WTC11 (cell line): ENCODE results near the gene NKAIN4. TPM values are rescaled to one million over a fixed set of nuclear protein-coding genes. Genes with fewer than 3 reads are reported as not detected.

Experiments
- ATAC-seq: fragments of 200-7000 bp; cut with Tn5 transposase; 2 replicates; pipeline ENCODE4 v1.10.0; 2021; ENCODE audit warnings: mild to moderate bottlenecking, moderate library complexity
- CTCF ChIA-PET: fragments of 300-600 bp; sonication (Branson Sonifier 250); formaldehyde crosslinking; loops from one replicate; lab custom pipeline; 2021; ENCODE audit warnings: antibody characterized with exemption; lab: Charles Lee
- POLR2A ChIA-PET: fragments of 350-600 bp; sonication (Branson Sonifier 250); formaldehyde crosslinking; loops from one replicate; lab custom pipeline; 2021; ENCODE audit warnings: antibody characterized with exemption; lab: Charles Lee
- DNase-seq: peaks from one replicate; pipeline ENCODE4 v3.0.0; 2021; ENCODE audit warnings: low spot score
- H3K27ac Mint-ChIP-seq: 2 replicates; pipeline ENCODE4 v1.8.0; 2021; ENCODE audit warnings: mixed read lengths
- H3K27me3 Mint-ChIP-seq: 2 replicates; pipeline ENCODE4 v1.8.0; 2021; ENCODE audit warnings: low read depth, mild to moderate bottlenecking, moderate library complexity, mixed read lengths
- H3K36me3 Mint-ChIP-seq: 2 replicates; pipeline ENCODE4 v1.8.0; 2021; ENCODE audit warnings: mixed read lengths
- H3K4me1 Mint-ChIP-seq: 2 replicates; pipeline ENCODE4 v1.8.0; 2022; ENCODE audit warnings: mixed read lengths
- H3K4me3 Mint-ChIP-seq: 2 replicates; pipeline ENCODE4 v1.8.0; 2021; ENCODE audit warnings: mild to moderate bottlenecking, moderate library complexity, mixed read lengths
- H3K9me3 Mint-ChIP-seq: 2 replicates; pipeline ENCODE4 v1.8.0; 2021; ENCODE audit warnings: mixed read lengths
- GTF2I ChIP-seq: fragments of 250-450 bp; sonication (Bioruptor Pico); conservative IDR thresholded peaks from 2 replicates; pipeline ENCODE4 v1.4.0; 2021; ENCODE audit warnings: mild to moderate bottlenecking
- IRF2 ChIP-seq: sonication (generic); formaldehyde crosslinking; IDR thresholded peaks from 2 replicates; pipeline ENCODE4 v1.8.0; 2022; ENCODE audit warnings: low read depth, missing genetic modification reagents, borderline replicate concordance
- JAZF1 ChIP-seq: fragments of 250-450 bp; sonication (Bioruptor Pico); IDR thresholded peaks from 2 replicates; pipeline ENCODE4 v1.9.0; 2021; ENCODE audit warnings: moderate library complexity, mild to moderate bottlenecking, inconsistent platforms
- KAT7 ChIP-seq: sonication (generic); formaldehyde crosslinking; IDR thresholded peaks from 2 replicates; pipeline ENCODE4 v1.8.1; 2023; ENCODE audit warnings: missing genetic modification reagents, mild to moderate bottlenecking, borderline replicate concordance
- NR3C1 ChIP-seq: sonication (generic); formaldehyde crosslinking; conservative IDR thresholded peaks from 2 replicates; pipeline ENCODE4 v1.8.1; 2023; ENCODE audit warnings: low read depth, mild to moderate bottlenecking, missing genetic modification reagents
- SMAD3 ChIP-seq: sonication (generic); formaldehyde crosslinking; IDR thresholded peaks from 2 replicates; pipeline ENCODE4 v1.8.0; 2022; ENCODE audit warnings: missing genetic modification reagents, mild to moderate bottlenecking, borderline replicate concordance
- ZNF416 ChIP-seq: fragments of 250-450 bp; sonication (Bioruptor Pico); IDR thresholded peaks from 2 replicates; pipeline ENCODE4 v1.9.0; 2021; ENCODE audit warnings: mild to moderate bottlenecking, inconsistent platforms
- total RNA-seq: library from RNA; stranded (reverse); gene quantifications from 3 replicates; pipeline ENCODE4 v1.2.3, GENCODE V29; 2021
- TF ChIP-seq, protein P1 (sequence below): sonication (generic); formaldehyde crosslinking; IDR thresholded peaks from 2 replicates; pipeline ENCODE4 v1.8.1; 2022; ENCODE audit warnings: low read depth, missing genetic modification reagents, borderline replicate concordance
- TF ChIP-seq, protein P2 (sequence below): sonication (generic); formaldehyde crosslinking; IDR thresholded peaks from 2 replicates; pipeline ENCODE4 v1.8.0; 2022; ENCODE audit warnings: mild to moderate bottlenecking, missing genetic modification reagents
- TF ChIP-seq, protein P3 (sequence below): sonication (generic); formaldehyde crosslinking; IDR thresholded peaks from 2 replicates; pipeline ENCODE4 v1.8.0; 2023; ENCODE audit warnings: missing genetic modification reagents, mild to moderate bottlenecking, borderline replicate concordance
- TF ChIP-seq, protein P4 (sequence below): sonication (generic); formaldehyde crosslinking; IDR thresholded peaks from 2 replicates; pipeline ENCODE4 v1.8.1; 2023; ENCODE audit warnings: mild to moderate bottlenecking, missing genetic modification reagents, borderline replicate concordance
- TF ChIP-seq, protein P5 (sequence below): sonication (generic); formaldehyde crosslinking; IDR thresholded peaks from 2 replicates; pipeline ENCODE4 v1.8.1; 2022; ENCODE audit warnings: mild to moderate bottlenecking, moderate library complexity, missing genetic modification reagents
- TF ChIP-seq, protein P6 (sequence below): sonication (generic); formaldehyde crosslinking; IDR thresholded peaks from 2 replicates; pipeline ENCODE4 v1.8.0; 2022; ENCODE audit warnings: mild to moderate bottlenecking, missing genetic modification reagents

Gene NKAIN4
- total RNA-seq, 1 experiment from 2014 or later: 7.2 TPM

DNA sequence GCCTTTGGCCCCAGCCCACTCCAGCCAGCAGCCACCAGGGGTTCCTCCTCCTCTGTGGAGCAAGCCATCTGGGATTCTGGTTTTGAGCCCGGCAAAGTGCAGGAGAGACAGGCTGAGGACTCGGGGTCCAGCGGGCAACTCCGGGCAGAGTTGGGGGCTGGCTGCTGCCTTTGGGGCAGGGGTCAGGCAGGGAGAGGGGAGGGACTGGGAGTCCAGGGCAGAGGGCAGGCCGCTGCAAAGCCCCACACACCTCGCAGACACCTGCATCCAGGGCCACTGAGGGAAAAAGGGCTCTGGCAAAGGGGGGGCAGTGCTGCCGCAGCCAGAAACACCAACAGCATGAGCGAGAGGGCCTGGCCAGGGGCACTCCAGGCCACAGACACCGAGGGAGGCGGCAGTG, 9.8 kb downstream of the NKAIN4 start:
- no peak for TF ChIP-seq IRF2 (CRISPR knock-in tag)
- no peak for TF ChIP-seq JAZF1 (CRISPR knock-in tag)
- TF ChIP-seq ZNF416 (CRISPR knock-in tag): no peak
- TF ChIP-seq, protein P1, sequence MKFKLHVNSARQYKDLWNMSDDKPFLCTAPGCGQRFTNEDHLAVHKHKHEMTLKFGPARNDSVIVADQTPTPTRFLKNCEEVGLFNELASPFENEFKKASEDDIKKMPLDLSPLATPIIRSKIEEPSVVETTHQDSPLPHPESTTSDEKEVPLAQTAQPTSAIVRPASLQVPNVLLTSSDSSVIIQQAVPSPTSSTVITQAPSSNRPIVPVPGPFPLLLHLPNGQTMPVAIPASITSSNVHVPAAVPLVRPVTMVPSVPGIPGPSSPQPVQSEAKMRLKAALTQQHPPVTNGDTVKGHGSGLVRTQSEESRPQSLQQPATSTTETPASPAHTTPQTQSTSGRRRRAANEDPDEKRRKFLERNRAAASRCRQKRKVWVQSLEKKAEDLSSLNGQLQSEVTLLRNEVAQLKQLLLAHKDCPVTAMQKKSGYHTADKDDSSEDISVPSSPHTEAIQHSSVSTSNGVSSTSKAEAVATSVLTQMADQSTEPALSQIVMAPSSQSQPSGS (CRISPR knock-in tag): no peak
- TF ChIP-seq, protein P2, sequence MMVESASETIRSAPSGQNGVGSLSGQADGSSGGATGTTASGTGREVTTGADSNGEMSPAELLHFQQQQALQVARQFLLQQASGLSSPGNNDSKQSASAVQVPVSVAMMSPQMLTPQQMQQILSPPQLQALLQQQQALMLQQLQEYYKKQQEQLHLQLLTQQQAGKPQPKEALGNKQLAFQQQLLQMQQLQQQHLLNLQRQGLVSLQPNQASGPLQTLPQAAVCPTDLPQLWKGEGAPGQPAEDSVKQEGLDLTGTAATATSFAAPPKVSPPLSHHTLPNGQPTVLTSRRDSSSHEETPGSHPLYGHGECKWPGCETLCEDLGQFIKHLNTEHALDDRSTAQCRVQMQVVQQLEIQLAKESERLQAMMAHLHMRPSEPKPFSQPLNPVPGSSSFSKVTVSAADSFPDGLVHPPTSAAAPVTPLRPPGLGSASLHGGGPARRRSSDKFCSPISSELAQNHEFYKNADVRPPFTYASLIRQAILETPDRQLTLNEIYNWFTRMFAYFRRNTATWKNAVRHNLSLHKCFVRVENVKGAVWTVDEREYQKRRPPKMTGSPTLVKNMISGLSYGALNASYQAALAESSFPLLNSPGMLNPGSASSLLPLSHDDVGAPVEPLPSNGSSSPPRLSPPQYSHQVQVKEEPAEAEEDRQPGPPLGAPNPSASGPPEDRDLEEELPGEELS (CRISPR knock-in tag): no peak
- TF ChIP-seq, protein P3, sequence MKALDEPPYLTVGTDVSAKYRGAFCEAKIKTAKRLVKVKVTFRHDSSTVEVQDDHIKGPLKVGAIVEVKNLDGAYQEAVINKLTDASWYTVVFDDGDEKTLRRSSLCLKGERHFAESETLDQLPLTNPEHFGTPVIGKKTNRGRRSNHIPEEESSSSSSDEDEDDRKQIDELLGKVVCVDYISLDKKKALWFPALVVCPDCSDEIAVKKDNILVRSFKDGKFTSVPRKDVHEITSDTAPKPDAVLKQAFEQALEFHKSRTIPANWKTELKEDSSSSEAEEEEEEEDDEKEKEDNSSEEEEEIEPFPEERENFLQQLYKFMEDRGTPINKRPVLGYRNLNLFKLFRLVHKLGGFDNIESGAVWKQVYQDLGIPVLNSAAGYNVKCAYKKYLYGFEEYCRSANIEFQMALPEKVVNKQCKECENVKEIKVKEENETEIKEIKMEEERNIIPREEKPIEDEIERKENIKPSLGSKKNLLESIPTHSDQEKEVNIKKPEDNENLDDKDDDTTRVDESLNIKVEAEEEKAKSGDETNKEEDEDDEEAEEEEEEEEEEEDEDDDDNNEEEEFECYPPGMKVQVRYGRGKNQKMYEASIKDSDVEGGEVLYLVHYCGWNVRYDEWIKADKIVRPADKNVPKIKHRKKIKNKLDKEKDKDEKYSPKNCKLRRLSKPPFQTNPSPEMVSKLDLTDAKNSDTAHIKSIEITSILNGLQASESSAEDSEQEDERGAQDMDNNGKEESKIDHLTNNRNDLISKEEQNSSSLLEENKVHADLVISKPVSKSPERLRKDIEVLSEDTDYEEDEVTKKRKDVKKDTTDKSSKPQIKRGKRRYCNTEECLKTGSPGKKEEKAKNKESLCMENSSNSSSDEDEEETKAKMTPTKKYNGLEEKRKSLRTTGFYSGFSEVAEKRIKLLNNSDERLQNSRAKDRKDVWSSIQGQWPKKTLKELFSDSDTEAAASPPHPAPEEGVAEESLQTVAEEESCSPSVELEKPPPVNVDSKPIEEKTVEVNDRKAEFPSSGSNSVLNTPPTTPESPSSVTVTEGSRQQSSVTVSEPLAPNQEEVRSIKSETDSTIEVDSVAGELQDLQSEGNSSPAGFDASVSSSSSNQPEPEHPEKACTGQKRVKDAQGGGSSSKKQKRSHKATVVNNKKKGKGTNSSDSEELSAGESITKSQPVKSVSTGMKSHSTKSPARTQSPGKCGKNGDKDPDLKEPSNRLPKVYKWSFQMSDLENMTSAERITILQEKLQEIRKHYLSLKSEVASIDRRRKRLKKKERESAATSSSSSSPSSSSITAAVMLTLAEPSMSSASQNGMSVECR (CRISPR knock-in tag): no peak
- TF ChIP-seq KAT7 (CRISPR knock-in tag): no peak
- TF ChIP-seq, protein P4, sequence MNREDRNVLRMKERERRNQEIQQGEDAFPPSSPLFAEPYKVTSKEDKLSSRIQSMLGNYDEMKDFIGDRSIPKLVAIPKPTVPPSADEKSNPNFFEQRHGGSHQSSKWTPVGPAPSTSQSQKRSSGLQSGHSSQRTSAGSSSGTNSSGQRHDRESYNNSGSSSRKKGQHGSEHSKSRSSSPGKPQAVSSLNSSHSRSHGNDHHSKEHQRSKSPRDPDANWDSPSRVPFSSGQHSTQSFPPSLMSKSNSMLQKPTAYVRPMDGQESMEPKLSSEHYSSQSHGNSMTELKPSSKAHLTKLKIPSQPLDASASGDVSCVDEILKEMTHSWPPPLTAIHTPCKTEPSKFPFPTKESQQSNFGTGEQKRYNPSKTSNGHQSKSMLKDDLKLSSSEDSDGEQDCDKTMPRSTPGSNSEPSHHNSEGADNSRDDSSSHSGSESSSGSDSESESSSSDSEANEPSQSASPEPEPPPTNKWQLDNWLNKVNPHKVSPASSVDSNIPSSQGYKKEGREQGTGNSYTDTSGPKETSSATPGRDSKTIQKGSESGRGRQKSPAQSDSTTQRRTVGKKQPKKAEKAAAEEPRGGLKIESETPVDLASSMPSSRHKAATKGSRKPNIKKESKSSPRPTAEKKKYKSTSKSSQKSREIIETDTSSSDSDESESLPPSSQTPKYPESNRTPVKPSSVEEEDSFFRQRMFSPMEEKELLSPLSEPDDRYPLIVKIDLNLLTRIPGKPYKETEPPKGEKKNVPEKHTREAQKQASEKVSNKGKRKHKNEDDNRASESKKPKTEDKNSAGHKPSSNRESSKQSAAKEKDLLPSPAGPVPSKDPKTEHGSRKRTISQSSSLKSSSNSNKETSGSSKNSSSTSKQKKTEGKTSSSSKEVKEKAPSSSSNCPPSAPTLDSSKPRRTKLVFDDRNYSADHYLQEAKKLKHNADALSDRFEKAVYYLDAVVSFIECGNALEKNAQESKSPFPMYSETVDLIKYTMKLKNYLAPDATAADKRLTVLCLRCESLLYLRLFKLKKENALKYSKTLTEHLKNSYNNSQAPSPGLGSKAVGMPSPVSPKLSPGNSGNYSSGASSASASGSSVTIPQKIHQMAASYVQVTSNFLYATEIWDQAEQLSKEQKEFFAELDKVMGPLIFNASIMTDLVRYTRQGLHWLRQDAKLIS (CRISPR knock-in tag): no peak
- TF ChIP-seq, protein P5, sequence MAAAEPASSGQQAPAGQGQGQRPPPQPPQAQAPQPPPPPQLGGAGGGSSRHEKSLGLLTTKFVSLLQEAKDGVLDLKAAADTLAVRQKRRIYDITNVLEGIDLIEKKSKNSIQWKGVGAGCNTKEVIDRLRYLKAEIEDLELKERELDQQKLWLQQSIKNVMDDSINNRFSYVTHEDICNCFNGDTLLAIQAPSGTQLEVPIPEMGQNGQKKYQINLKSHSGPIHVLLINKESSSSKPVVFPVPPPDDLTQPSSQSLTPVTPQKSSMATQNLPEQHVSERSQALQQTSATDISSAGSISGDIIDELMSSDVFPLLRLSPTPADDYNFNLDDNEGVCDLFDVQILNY (CRISPR knock-in tag): no peak
- no peak for TF ChIP-seq NR3C1 (CRISPR knock-in tag)
- TF ChIP-seq SMAD3 (CRISPR knock-in tag): no peak
- no peak for TF ChIP-seq GTF2I
- TF ChIP-seq, protein P6, sequence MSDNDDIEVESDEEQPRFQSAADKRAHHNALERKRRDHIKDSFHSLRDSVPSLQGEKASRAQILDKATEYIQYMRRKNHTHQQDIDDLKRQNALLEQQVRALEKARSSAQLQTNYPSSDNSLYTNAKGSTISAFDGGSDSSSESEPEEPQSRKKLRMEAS (CRISPR knock-in tag): no peak
- TF ChIP-seq, all 79 proteins: peak for 0
- CTCF ChIA-PET: interaction anchor here (1.3 to 5.6 kb wide), 6 partner anchors 9 to 64 kb away, joined by 3 to 93 read pairs (median 12); partner anchors contain the start of gene BIRC7
- H3K9me3 Mint-ChIP-seq: no peaks in the 10 kb centered on the region
- H3K27ac Mint-ChIP-seq: no peak overlapping the region
- ATAC-seq (no peak), DNase-seq (no peak)
- no peaks in the 10 kb centered on the region for H3K36me3 Mint-ChIP-seq
- POLR2A ChIA-PET: interaction anchor here (0.5 kb wide), 1 partner anchor 22 kb away, joined by 3 read pairs; no protein-coding TSS in a partner anchor
- H3K27me3 Mint-ChIP-seq: no peaks in the 10 kb centered on the region; the same call in 1 of the 2 replicates
- H3K4me3 Mint-ChIP-seq: no peak overlapping the region
- H3K4me1 Mint-ChIP-seq: peaks cover 3% of the 10 kb centered on the region
